Measurements from ENCODE around the gene ITPK1. TPM values are rescaled to one million over a fixed set of nuclear protein-coding genes. Genes with fewer than 3 reads are reported as not detected.

The ITPK1 gene
- total RNA-seq, 1 donor from 2014 or later: 59.8 TPM

- Mint-ChIP-seq H3K9me3 (no peaks in the 10 kb centered on the region), H3K4me1 (peaks cover 71% of the 10 kb centered on the region), H3K27ac (ENCODE audit: unreplicated experiment) (no peak overlapping the region), H3K4me3 (no peak overlapping the region), H3K27me3 (ENCODE audit: low read depth) (peaks cover 3% of the 10 kb centered on the region), H3K36me3 (ENCODE audit: low read depth) (no peaks in the 10 kb centered on the region)
- DNase-seq (ENCODE audit: low read depth, low spot score): no peak
- TF ChIP-seq CTCF (conservative IDR thresholded peaks at IDR 0.05): no peak
Measured at GRCh38 chr14:93011141-93011529, 104.6 kb downstream of the ITPK1 start.

GRCh38 chr14:93010522-93011140, 105.1 kb downstream of the ITPK1 start:
- no peak for TF ChIP-seq CTCF (conservative IDR thresholded peaks at IDR 0.05)
- peaks cover 70% of the 10 kb centered on the region for H3K4me1 Mint-ChIP-seq
- no peak for DNase-seq (ENCODE audit: low read depth, low spot score)
- H3K27ac Mint-ChIP-seq (ENCODE audit: unreplicated experiment): peak overlapping the region; percentile 89
- no peaks in the 10 kb centered on the region for H3K36me3 Mint-ChIP-seq (ENCODE audit: low read depth)
- peaks cover 3% of the 10 kb centered on the region for H3K27me3 Mint-ChIP-seq (ENCODE audit: low read depth)
- no peaks in the 10 kb centered on the region for H3K9me3 Mint-ChIP-seq
- H3K4me3 Mint-ChIP-seq: no peak overlapping the region

GRCh38 chr14:93010130-93010499, 105.6 kb downstream of the ITPK1 start:
- Mint-ChIP-seq H3K9me3 (no peaks in the 10 kb centered on the region), H3K36me3 (ENCODE audit: low read depth) (no peaks in the 10 kb centered on the region), H3K4me3 (peak overlapping the region; percentile 82), H3K27ac (ENCODE audit: unreplicated experiment) (peak overlapping the region; percentile 89), H3K27me3 (ENCODE audit: low read depth) (peaks cover 3% of the 10 kb centered on the region), H3K4me1 (peaks cover 73% of the 10 kb centered on the region)
- no peak for DNase-seq (ENCODE audit: low read depth, low spot score)
- TF ChIP-seq CTCF (conservative IDR thresholded peaks at IDR 0.05): no peak

GRCh38 chr14:93009471-93010129, 106.1 kb downstream of the ITPK1 start:
- Mint-ChIP-seq H3K27ac (ENCODE audit: unreplicated experiment) (peak overlapping the region; percentile 99), H3K4me1 (peaks cover 75% of the 10 kb centered on the region), H3K27me3 (ENCODE audit: low read depth) (peaks cover 3% of the 10 kb centered on the region), H3K4me3 (peak overlapping the region; percentile 82), H3K9me3 (no peaks in the 10 kb centered on the region), H3K36me3 (ENCODE audit: low read depth) (no peaks in the 10 kb centered on the region)
- peak; percentile 52 for DNase-seq (ENCODE audit: low read depth, low spot score)
- no peak for TF ChIP-seq CTCF (conservative IDR thresholded peaks at IDR 0.05)

- Mint-ChIP-seq H3K4me3 (peak overlapping the region; percentile 21), H3K27me3 (ENCODE audit: low read depth) (peaks cover 3% of the 10 kb centered on the region), H3K27ac (ENCODE audit: unreplicated experiment) (peak overlapping the region; percentile 89), H3K36me3 (ENCODE audit: low read depth) (no peaks in the 10 kb centered on the region), H3K4me1 (peaks cover 75% of the 10 kb centered on the region), H3K9me3 (no peaks in the 10 kb centered on the region)
- TF ChIP-seq CTCF (conservative IDR thresholded peaks at IDR 0.05): no peak
- DNase-seq (ENCODE audit: low read depth, low spot score): no peak
Measured at GRCh38 chr14:93008381-93008780, 107.3 kb downstream of the ITPK1 start.

Data from neural crest cell (in vitro differentiated cells).